Myometrial cell (primary cell): ENCODE results near the gene DCPS. TPM values are rescaled to one million over a fixed set of nuclear protein-coding genes. Genes with fewer than 3 reads are reported as not detected.

ENCODE experiments used
- total RNA-seq: library from RNA; depleted of rRNA; stranded (reverse); fragments of >200 nt; gene quantifications from 2 replicates; pipeline ENCODE4 v1.2.3, GENCODE V29; 2015

The DCPS gene
- 32.4 and 32.6 TPM in 2 replicates for total RNA-seq

GRCh38 chr11:126303623-126304456 is at the start of gene DCPS:
Gene DCPS (plus strand): TSS chr11:126304060. CDS start chr11:126304081, 21 bp downstream.

GRCh38 chr11:126268708-126269579 is 34.9 kb upstream of the DCPS start, which contains the start of the genes FOXRED1 and SRPRA:
Gene FOXRED1 (plus strand): TSS chr11:126269154. CDS start chr11:126269207, 53 bp downstream.
Gene SRPRA (minus strand): TSS chr11:126268895. CDS start chr11:126268804, 91 bp downstream.

GRCh38 chr11:126282736-126283591 is 20.9 kb upstream of the DCPS start, which contains the start of gene TIRAP:
Gene TIRAP (plus strand): TSS chr11:126283093. CDS start chr11:126290895, 7,802 bp downstream.

GRCh38 chr11:126355324-126355925 is 51.6 kb downstream of the DCPS start, which contains the start of gene ST3GAL4:
Gene ST3GAL4 (plus strand): TSS chr11:126355686. CDS start chr11:126406156, 50,470 bp downstream.

Other genes with a start within 250 kb of the DCPS start
- gene CDON, start 241.2 kb upstream of the DCPS start, total RNA-seq, result 0.58 and 1.8 TPM in 2 replicates
- gene RPUSD4, start 92.4 kb upstream of the DCPS start, total RNA-seq, result 19.3 and 19.7 TPM in 2 replicates
- gene FAM118B, start 92.3 kb upstream of the DCPS start, total RNA-seq, result 30.1 and 31.1 TPM in 2 replicates
- 154 and 181 TPM in 2 replicates for gene SRPRA, start 35.2 kb upstream of the DCPS start, total RNA-seq
- 22.0 and 38.3 TPM in 2 replicates for gene FOXRED1, start 34.9 kb upstream of the DCPS start, total RNA-seq
- 1.7 and 5.7 TPM in 2 replicates for gene TIRAP, start 21.0 kb upstream of the DCPS start, total RNA-seq
- gene ST3GAL4, start 51.6 kb downstream of the DCPS start, total RNA-seq, result 26.2 and 32.9 TPM in 2 replicates